Measurements from ENCODE around the gene WRAP73. TPM values are rescaled to one million over a fixed set of nuclear protein-coding genes. Genes with fewer than 3 reads are reported as not detected.
"Not testable (repeated sequence)": the region's sequence is repeated elsewhere in the genome, so short reads cannot be mapped to it uniquely, and the experiment has no call there.

WRAP73 gene
- total RNA-seq, 1 experiment from 2014 or later: 57.2 TPM

GRCh38 chr1:3623441-3624199, 26.3 kb downstream of the WRAP73 start:
- intact Hi-C loops (cut with micrococcal nuclease): loop anchor here (5.0 kb wide), 1 partner anchor 99 kb away; no protein-coding TSS in a partner anchor
- Histone ChIP-seq H3K27me3 (ENCODE audit: low read length) (no peaks in the 10 kb centered on the region), H3K36me3 (ENCODE audit: low read depth, low read length) (peaks cover 14% of the 10 kb centered on the region; the same call in 1 of the 2 replicates), H4K20me1 (ENCODE audit: low read length) (no peaks in the 10 kb centered on the region), H3K4me2 (ENCODE audit: low read length) (peak overlapping the region; percentile 94), H3K9me2 (replicated peaks; ENCODE audit: low read length) (no peaks in the 10 kb centered on the region), H3K79me2 (ENCODE audit: low read length) (peaks cover 9% of the 10 kb centered on the region; the same call in 1 of the 2 replicates), H3K4me3 (ENCODE audit: low read length) (peak overlapping the region; percentile 91), H3K4me1 (ENCODE audit: insufficient read depth, low read length) (peaks cover 19% of the 10 kb centered on the region), H3F3A (ENCODE audit: low read length, unreplicated experiment) (no peaks in the 10 kb centered on the region), H2AFZ (ENCODE audit: low read length) (peak overlapping the region; percentile 95), H3K9ac (ENCODE audit: low read length) (peak overlapping the region; percentile 70), H3K9me3 (ENCODE audit: low read length) (no peaks in the 10 kb centered on the region), H3K27ac (ENCODE audit: low read length) (no peak overlapping the region)
- ATAC-seq (no peak), DNase-seq (no peak)
- TF ChIP-seq CTCF (conservative IDR thresholded peaks at IDR 0.05; ENCODE audit: low read depth, low read length) (no peak), EZH2phosphoT487 (IDR thresholded peaks at IDR 0.05; ENCODE audit: borderline replicate concordance, low read length) (no peak), EZH2 (IDR thresholded peaks at IDR 0.05; ENCODE audit: low read length, unreplicated experiment) (no peak)
- no TSS peak for BruUV-seq (replicated peaks)
- CTCF ChIA-PET: interaction anchor here (0.6 kb wide), 1 partner anchor 80 kb away, joined by 3 read pairs; no protein-coding TSS in a partner anchor
- POLR2A ChIA-PET (ENCODE audit: unreplicated experiment): no interaction called here

GRCh38 chr1:3622102-3622501, 27.8 kb downstream of the WRAP73 start:
- H4K20me1 ChIP-seq (ENCODE audit: low read length); ATAC-seq; H3K9ac ChIP-seq (ENCODE audit: low read length); H3K27ac ChIP-seq (ENCODE audit: low read length); H3K79me2 ChIP-seq (ENCODE audit: low read length); H3K27me3 ChIP-seq (ENCODE audit: low read length); CTCF ChIA-PET; H3K4me2 ChIP-seq (ENCODE audit: low read length); H3K9me2 ChIP-seq (replicated peaks; ENCODE audit: low read length); BruUV-seq (replicated peaks); H3F3A ChIP-seq (ENCODE audit: low read length, unreplicated experiment); H2AFZ ChIP-seq (ENCODE audit: low read length); H3K9me3 ChIP-seq (ENCODE audit: low read length); H3K36me3 ChIP-seq (ENCODE audit: low read depth, low read length); POLR2A ChIA-PET (ENCODE audit: unreplicated experiment); DNase-seq; H3K4me3 ChIP-seq (ENCODE audit: low read length): not testable (repeated sequence)
- intact Hi-C loops (cut with micrococcal nuclease): loop anchor here (5.0 kb wide), 1 partner anchor 100 kb away; no protein-coding TSS in a partner anchor
- peaks cover 21% of the 10 kb centered on the region for H3K4me1 ChIP-seq (ENCODE audit: insufficient read depth, low read length)

- H3K79me2 ChIP-seq (ENCODE audit: low read length); H3K4me3 ChIP-seq (ENCODE audit: low read length); H3K9me3 ChIP-seq (ENCODE audit: low read length); H4K20me1 ChIP-seq (ENCODE audit: low read length); BruUV-seq (replicated peaks); H3K4me2 ChIP-seq (ENCODE audit: low read length); H3K9me2 ChIP-seq (replicated peaks; ENCODE audit: low read length); H3F3A ChIP-seq (ENCODE audit: low read length, unreplicated experiment); H2AFZ ChIP-seq (ENCODE audit: low read length); H3K27me3 ChIP-seq (ENCODE audit: low read length); H3K9ac ChIP-seq (ENCODE audit: low read length); H3K36me3 ChIP-seq (ENCODE audit: low read depth, low read length); H3K27ac ChIP-seq (ENCODE audit: low read length); ATAC-seq; POLR2A ChIA-PET (ENCODE audit: unreplicated experiment): not testable (repeated sequence)
- peak; percentile 67 for TF ChIP-seq CTCF (conservative IDR thresholded peaks at IDR 0.05; ENCODE audit: low read depth, low read length)
- DNase-seq: peak; percentile 69
- CTCF ChIA-PET: interaction anchor here (1.0 to 2.1 kb wide), 3 partner anchors 33 to 130 kb away, joined by 4 to 7 read pairs (median 5); no protein-coding TSS in a partner anchor
- peaks cover 21% of the 10 kb centered on the region for H3K4me1 ChIP-seq (ENCODE audit: insufficient read depth, low read length)
- intact Hi-C loops (cut with micrococcal nuclease): loop anchor here (5.0 kb wide), 1 partner anchor 101 kb away; no protein-coding TSS in a partner anchor
Observed at GRCh38 chr1:3621151-3621671, 28.7 kb downstream of the WRAP73 start.

Data from PC-3 (cell line).